IMR-90 (cell line): ENCODE data around the gene STK32A. TPM values are rescaled to one million over a fixed set of nuclear protein-coding genes. Genes with fewer than 3 reads are reported as not detected.

Source experiments
- ATAC-seq: fragments of 200-7000 bp; cut with Tn5 transposase; 2 replicates; pipeline ENCODE4 v1.9.1; 2020; ENCODE audit warnings: low read depth, mild to moderate bottlenecking, moderate library complexity
- BruUV-seq: library from RNA; stranded (reverse); fragments of 400-500 nt; replicated peaks from 2 replicates; lab custom pipeline; 2021; lab: Mats Ljungman, UMichigan
- CTCF ChIA-PET: fragments of 300-600 bp; formaldehyde crosslinking; extraction: SDS; loops from one replicate; lab custom pipeline; 2021; ENCODE audit warnings: antibody characterized with exemption; lab: Yijun Ruan, JAX
- POLR2A ChIA-PET: fragments of 300-600 bp; sonication (Branson Sonifier 250); formaldehyde crosslinking; loops from one replicate; lab custom pipeline; 2022; ENCODE audit warnings: antibody characterized with exemption; ENCODE audit not compliant: unreplicated experiment; lab: Charles Lee
- DNase-seq: peaks from one replicate; pipeline ENCODE4 v3.0.0; 2013
- H2AFZ ChIP-seq: replicated peaks from 2 replicates; pipeline ENCODE3; 2013; ENCODE audit warnings: low read length, mild to moderate bottlenecking; ENCODE audit not compliant: poor library complexity
- H2AK5ac ChIP-seq: 2 replicates; pipeline ENCODE4 v1.6.1; 2013; ENCODE audit warnings: low read depth, low read length, inconsistent platforms
- H2AK9ac ChIP-seq: replicated peaks from 2 replicates; pipeline ENCODE3; 2013; ENCODE audit warnings: mild to moderate bottlenecking, low read depth, low read length, moderate library complexity; ENCODE audit not compliant: poor library complexity
- H2BK120ac ChIP-seq: 2 replicates; pipeline ENCODE4 v1.6.1; 2013; ENCODE audit warnings: low read depth, low read length, inconsistent platforms
- H2BK15ac ChIP-seq: 3 replicates; pipeline ENCODE4 v1.6.1; 2013; ENCODE audit warnings: low read depth, low read length, inconsistent platforms
- H2BK20ac ChIP-seq: 2 replicates; pipeline ENCODE4 v1.6.1; 2013; ENCODE audit warnings: low read depth, mild to moderate bottlenecking, inconsistent platforms, low read length, moderate library complexity
- H2BK5ac ChIP-seq: 2 replicates; pipeline ENCODE4 v1.6.1; 2013; ENCODE audit warnings: mild to moderate bottlenecking, low read depth, low read length, inconsistent platforms; ENCODE audit not compliant: poor library complexity, severe bottlenecking
- H3K14ac ChIP-seq: replicated peaks from 2 replicates; pipeline ENCODE4 v1.6.1; 2013; ENCODE audit warnings: low read depth, low read length, inconsistent platforms
- H3K18ac ChIP-seq: 2 replicates; pipeline ENCODE4 v1.6.1; 2013; ENCODE audit warnings: low read depth, low read length, control low read depth
- H3K23ac ChIP-seq: 2 replicates; pipeline ENCODE4 v1.6.1; 2013; ENCODE audit warnings: low read depth, low read length, inconsistent platforms
- H3K27ac ChIP-seq: 2 replicates; pipeline ENCODE4 v1.5.1; 2013; ENCODE audit warnings: mild to moderate bottlenecking, control low read depth, low read length; ENCODE audit not compliant: insufficient read depth
- H3K27me3 ChIP-seq: 2 replicates; pipeline ENCODE4 v1.6.1; 2013; ENCODE audit warnings: low read length; ENCODE audit not compliant: control insufficient read depth, insufficient read depth
- H3K36me3 ChIP-seq: 2 replicates; pipeline ENCODE4 v1.6.1; 2013; ENCODE audit warnings: low read length, mixed read lengths; ENCODE audit not compliant: control insufficient read depth, insufficient read depth
- H3K4ac ChIP-seq: 2 replicates; pipeline ENCODE4 v1.6.1; 2013; ENCODE audit warnings: low read depth, low read length, inconsistent platforms
- H3K4me1 ChIP-seq: 2 replicates; pipeline ENCODE4 v1.6.1; 2013; ENCODE audit warnings: low read length, mixed read lengths; ENCODE audit not compliant: control insufficient read depth, insufficient read depth
- H3K4me2 ChIP-seq: 2 replicates; pipeline ENCODE4 v1.6.1; 2013; ENCODE audit warnings: low read depth, mild to moderate bottlenecking, control low read depth, low read length, moderate library complexity
- H3K4me3 ChIP-seq: 2 replicates; pipeline ENCODE4 v1.5.1; 2013; ENCODE audit warnings: low read depth, mild to moderate bottlenecking, control low read depth, low read length, moderate library complexity; ENCODE audit not compliant: insufficient read depth
- H3K56ac ChIP-seq: 2 replicates; pipeline ENCODE4 v1.6.1; 2013; ENCODE audit warnings: low read length, inconsistent platforms; ENCODE audit not compliant: insufficient read depth; ENCODE audit errors: extremely low read depth
- H3K79me1 ChIP-seq, 2 experiments: 2 replicates each; pipeline ENCODE4 v1.6.1; 2013; ENCODE audit warnings: low read length in 2 of 2, inconsistent platforms in 1 of 2, low read depth in 1 of 2
- H3K9ac ChIP-seq: 2 replicates; pipeline ENCODE4 v1.6.1; 2013; ENCODE audit warnings: low read depth, low read length, control low read depth
- H3K9me1 ChIP-seq: 2 replicates; pipeline ENCODE4 v1.6.1; 2013; ENCODE audit warnings: low read length, inconsistent platforms; ENCODE audit not compliant: insufficient read depth
- H3K9me3 ChIP-seq: 2 replicates; pipeline ENCODE4 v1.6.1; 2013; ENCODE audit warnings: low read length; ENCODE audit not compliant: control insufficient read depth, insufficient read depth
- H4K20me1 ChIP-seq: 2 replicates; pipeline ENCODE4 v1.6.1; 2013; ENCODE audit warnings: low read length, inconsistent platforms; ENCODE audit not compliant: insufficient read depth
- H4K5ac ChIP-seq: 2 replicates; pipeline ENCODE4 v1.6.1; 2013; ENCODE audit warnings: mild to moderate bottlenecking, low read depth, low read length, control low read depth
- H4K8ac ChIP-seq, 2 experiments: 2 replicates each; pipeline ENCODE4 v1.6.1; 2013; ENCODE audit warnings: low read depth in 2 of 2, low read length in 2 of 2, control low read depth in 1 of 2, inconsistent platforms in 1 of 2
- H4K91ac ChIP-seq: 2 replicates; pipeline ENCODE4 v1.6.1; 2013; ENCODE audit warnings: low read depth, low read length, inconsistent platforms; ENCODE audit not compliant: insufficient read depth
- POLR2A ChIP-seq: IDR thresholded peaks from 2 replicates; pipeline ENCODE4 v1.6.1; 2012; ENCODE audit warnings: mild to moderate bottlenecking, low read depth, low read length
- WGBS, 2 experiments: methylation state at CpG; one replicate each; pipeline versions ENCODE4 v1.1.5 to v1.1.7; 2013; ENCODE audit warnings: missing lambda C conversion rate in 2 of 2; ENCODE audit not compliant: insufficient read length in 1 of 2; ENCODE audit errors: extremely low coverage in 2 of 2; 5-methylcytosine and 5-hydroxymethylcytosine counted together
- dilution Hi-C: fragments of 300-500 bp; cut with HindIII; formaldehyde crosslinking; loops from one replicate; pipeline ENCODE4 v1.14.3; 2018; ENCODE audit warnings: low sequenced_read_pairs; ENCODE audit not compliant: unreplicated experiment
- in situ Hi-C: fragments of 300-500 bp; cut with MboI; formaldehyde crosslinking; loops from 3 replicates; pipeline ENCODE4 v1.14.3; 2019; ENCODE audit warnings: low sequenced_read_pairs, inconsistent platforms, mixed read lengths
- intact Hi-C: fragments of 100-400 bp; cut with micrococcal nuclease; formaldehyde crosslinking; loops from 2 replicates; pipeline ENCODE4 v1.10.0; 2022
- polyA plus RNA-seq, 3 experiments: library from polyadenylated mRNA; depleted of rRNA; stranded (reverse); fragments of >200 nt; gene quantifications; 2 replicates each; pipeline ENCODE4 v1.2.3, GENCODE V29; 2012; ENCODE audit warnings: low replicate concordance in 1 of 3
- total RNA-seq: library from RNA; depleted of rRNA; stranded (reverse); fragments of >200 nt; gene quantifications from 2 replicates; pipeline ENCODE4 v1.2.3, GENCODE V29; 2012

Gene STK32A
- total and polyA plus RNA-seq, 2 of the 4 experiments (the other 2 are of a cell fraction): 0.12 to 0.18 TPM

DNA sequence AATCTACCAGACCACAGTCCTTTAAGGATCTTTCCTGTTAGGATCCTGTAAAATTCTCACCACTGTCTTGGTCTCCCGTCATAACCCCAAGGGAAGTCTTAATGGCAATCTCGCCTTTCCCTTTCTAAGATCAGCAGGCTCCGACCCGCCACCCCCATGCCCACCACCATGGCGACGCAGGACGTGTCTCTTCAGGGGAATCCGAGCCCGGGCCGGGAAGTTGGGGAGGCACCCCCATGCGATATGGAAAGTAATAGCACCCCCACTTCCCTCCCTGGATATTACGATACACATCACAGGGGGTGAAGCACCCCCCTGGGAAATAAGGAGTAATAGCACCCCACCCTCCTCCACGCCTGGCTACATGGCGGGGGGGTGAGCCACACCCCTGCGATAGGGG is 8.3 kb upstream of the STK32A start:
- no peak overlapping the region for H2AFZ ChIP-seq
- no peaks in the 10 kb centered on the region for H3K36me3 ChIP-seq
- H3K27me3 ChIP-seq: no peaks in the 10 kb centered on the region; the same call in 1 of the 2 replicates
- no peak overlapping the region for H3K18ac ChIP-seq
- no peaks in the 10 kb centered on the region for H3K4me1 ChIP-seq
- no peak overlapping the region for H3K23ac ChIP-seq
- no TSS peak for BruUV-seq
- no peak overlapping the region for H3K4ac ChIP-seq
- no peak overlapping the region for H4K8ac ChIP-seq
- no peak overlapping the region for H2BK120ac ChIP-seq
- H4K20me1 ChIP-seq: no peaks in the 10 kb centered on the region
- H2BK15ac ChIP-seq: no peak overlapping the region
- CTCF ChIA-PET: no interaction called here
- no peak overlapping the region for H2AK5ac ChIP-seq
- intact Hi-C loops: loop anchor here (10.0 kb wide), 1 partner anchor 598 kb away; no protein-coding TSS in a partner anchor
- ATAC-seq (no peak), DNase-seq (no peak)
- no peak overlapping the region for H3K4me2 ChIP-seq
- in situ Hi-C loops: loop anchor here (10.0 kb wide), 1 partner anchor 358 kb away; no protein-coding TSS in a partner anchor
- no peak overlapping the region for H3K9ac ChIP-seq
- no peak overlapping the region for H2AK9ac ChIP-seq
- H3K56ac ChIP-seq: no peak overlapping the region
- H4K91ac ChIP-seq: no peak overlapping the region
- H3K4me3 ChIP-seq: no peak overlapping the region
- POLR2A ChIA-PET: no interaction called here
- H3K79me1 ChIP-seq: no peaks in the 10 kb centered on the region
- H3K9me3 ChIP-seq: no peaks in the 10 kb centered on the region
- H3K27ac ChIP-seq: no peak overlapping the region
- H3K14ac ChIP-seq: no peak overlapping the region
- no peak overlapping the region for H2BK20ac ChIP-seq
- TF ChIP-seq POLR2A: no peak
- H2BK5ac ChIP-seq: no peak overlapping the region
- dilution Hi-C loops: no loop called here
- no peak overlapping the region for H4K5ac ChIP-seq
- H3K9me1 ChIP-seq: no peaks in the 10 kb centered on the region
- WGBS, 2 experiments: 80% methylated on average over 1 of the region's 15 CpGs; no CpG with 5 or more reads in 1 of the 2 experiments
